GM19023 (cell line): ENCODE data around the gene SESTD1.
A peak's percentile ranks its signal among the peaks of the same experiment; 100 is the strongest.
"Not testable (repeated sequence)": the region's sequence is repeated elsewhere in the genome, so short reads cannot be mapped to it uniquely, and the experiment has no call there.

Experiments
- ATAC-seq: cut with Tn5 transposase; IDR thresholded peaks from one replicate; pipeline ENCODE4 v1.9.1; 2021; ENCODE audit warnings: mild to moderate bottlenecking, moderate library complexity; ENCODE audit not compliant: unreplicated experiment

Gene SESTD1

GRCh38 chr2:179266271-179266670 lies 1.6 kb upstream of the SESTD1 start:
- no peak for ATAC-seq

DNA sequence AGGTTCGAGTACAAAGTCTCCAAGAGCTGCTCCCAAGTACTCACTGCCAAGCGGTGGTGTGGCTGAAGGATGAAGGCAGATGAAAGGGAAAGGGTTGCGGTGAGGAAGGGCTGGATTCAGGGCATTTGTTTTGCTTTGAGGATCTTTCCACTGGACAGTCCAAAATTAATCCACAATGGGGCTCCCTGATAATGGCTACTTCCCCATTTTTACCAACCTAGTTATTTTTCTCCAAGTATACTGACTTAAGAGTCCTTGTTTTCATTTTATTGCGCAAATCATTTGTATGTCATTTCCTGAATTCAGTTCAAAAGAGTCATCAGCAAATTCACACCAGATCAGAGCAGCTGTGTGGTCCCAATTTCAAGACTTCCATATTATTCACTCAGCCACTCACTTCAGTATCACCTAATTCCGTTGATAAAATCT lies 464 bp upstream of the SESTD1 start:
- ATAC-seq: no peak

GRCh38 chr2:179263446-179264367 lies 925 bp downstream of the SESTD1 start:
- peak; percentile 29 for ATAC-seq

GRCh38 chr2:179263015-179263414 lies 1.6 kb downstream of the SESTD1 start:
- ATAC-seq: no peak

GRCh38 chr2:179262077-179262660 lies 2.5 kb downstream of the SESTD1 start:
- ATAC-seq: no peak

DNA sequence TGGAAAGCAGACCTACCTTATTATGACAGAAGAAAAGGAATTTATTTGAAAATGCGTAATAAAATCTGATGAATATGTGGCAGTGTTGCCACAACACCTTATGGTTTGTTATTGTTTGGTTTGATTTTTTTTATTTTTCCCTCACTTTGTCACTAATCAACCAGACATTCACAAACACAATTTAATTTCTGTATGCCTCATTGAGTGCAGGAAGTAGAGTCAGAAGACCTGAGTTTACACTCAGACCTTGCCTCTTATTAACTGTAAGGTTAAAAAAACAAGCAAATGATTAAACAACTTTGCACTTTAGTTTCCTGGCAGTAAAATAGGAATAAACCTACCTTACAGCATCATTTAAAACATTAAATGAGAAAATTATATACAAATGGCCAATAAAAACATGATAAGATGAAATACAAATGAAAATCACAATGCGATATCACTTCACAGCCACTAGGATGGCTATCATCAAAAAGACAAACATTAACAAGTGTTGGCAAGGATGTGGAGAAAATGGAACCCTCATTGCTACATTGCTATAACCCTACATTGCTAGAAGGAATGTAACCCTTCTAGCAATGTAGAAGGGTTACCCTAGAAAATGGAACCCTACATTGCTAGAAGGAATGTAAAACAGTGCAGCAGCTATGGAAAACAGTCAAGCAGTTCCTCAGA lies 3.3 kb downstream of the SESTD1 start:
- no peak for ATAC-seq

DNA sequence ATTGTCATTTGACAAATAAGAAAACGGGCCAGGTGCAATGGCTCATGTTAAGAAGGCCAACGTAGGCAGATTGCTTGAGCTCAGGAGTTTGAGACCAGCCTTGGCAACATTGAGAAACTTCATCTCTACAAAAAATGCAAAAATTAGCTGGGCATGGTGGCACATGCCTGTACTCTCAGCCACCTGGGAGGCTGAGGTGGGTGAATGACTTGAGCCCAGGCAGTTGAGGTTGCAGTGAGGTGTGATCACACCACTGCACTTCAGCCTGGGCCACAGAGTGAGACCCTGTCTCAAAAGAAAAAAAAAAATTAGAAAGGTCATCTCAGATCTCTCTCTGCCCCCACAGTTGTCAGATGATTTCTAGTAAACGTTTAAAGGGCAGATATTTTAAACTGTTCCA lies 4.4 kb downstream of the SESTD1 start:
- ATAC-seq: no peak

- no peak for ATAC-seq
Observed at GRCh38 chr2:179255129-179255528, 9.5 kb downstream of the SESTD1 start.

GRCh38 chr2:179253226-179253625 lies 11.4 kb downstream of the SESTD1 start:
- ATAC-seq: peak; percentile 40

DNA sequence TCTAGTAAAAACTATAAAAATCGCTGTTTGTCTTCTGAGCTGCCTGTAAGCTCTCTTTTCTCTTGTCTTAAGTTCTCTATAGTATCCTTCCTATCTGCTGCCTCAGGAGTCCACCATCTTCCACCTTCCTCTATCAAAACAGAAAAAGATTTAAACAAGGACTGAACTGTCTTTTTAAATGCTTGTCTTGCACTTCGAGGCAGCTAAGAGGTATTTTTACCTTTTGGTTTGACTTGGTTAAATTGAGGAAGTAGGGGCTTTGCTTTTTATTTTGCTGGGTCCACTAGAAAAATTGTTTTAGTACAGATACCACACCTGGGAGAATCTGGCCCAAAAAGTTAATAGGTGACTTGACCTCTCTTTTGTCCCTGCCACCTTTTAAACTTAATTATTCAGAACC lies 12.2 kb downstream of the SESTD1 start:
- no peak for ATAC-seq

GRCh38 chr2:179251870-179252269 lies 12.8 kb downstream of the SESTD1 start:
- ATAC-seq: no peak

GRCh38 chr2:179250848-179251504 lies 13.7 kb downstream of the SESTD1 start:
- ATAC-seq: no peak

GRCh38 chr2:179250095-179250494 lies 14.5 kb downstream of the SESTD1 start:
- no peak for ATAC-seq

GRCh38 chr2:179248024-179248348 lies 16.6 kb downstream of the SESTD1 start:
- no peak for ATAC-seq

- ATAC-seq: no peak
Observed at GRCh38 chr2:179247318-179248023, 17.2 kb downstream of the SESTD1 start.

GRCh38 chr2:179245843-179246242 lies 18.8 kb downstream of the SESTD1 start:
- not testable (repeated sequence) for ATAC-seq

GRCh38 chr2:179243046-179243445 lies 21.6 kb downstream of the SESTD1 start:
- ATAC-seq: no peak

GRCh38 chr2:179240481-179241451 lies 23.9 kb downstream of the SESTD1 start:
- ATAC-seq: no peak

- no peak for ATAC-seq
Observed at GRCh38 chr2:179239838-179240237, 24.8 kb downstream of the SESTD1 start.

GRCh38 chr2:179239195-179239594 lies 25.4 kb downstream of the SESTD1 start:
- ATAC-seq: peak; percentile 67
